ENCODE results near the gene PRSS27. TPM values are rescaled to one million over a fixed set of nuclear protein-coding genes. Genes with fewer than 3 reads are reported as not detected.
A peak's percentile ranks its signal among the peaks of the same experiment; 100 is the strongest.
"Not testable (repeated sequence)": the region's sequence is repeated elsewhere in the genome, so short reads cannot be mapped to it uniquely, and the experiment has no call there.

PRSS27 gene
- total RNA-seq, 2 donors from 2014 or later: 0.15 to 0.56 TPM

- intact Hi-C loops (cut with DNase I): no loop called here
- H3K4me1 ChIP-seq: peaks cover 4% of the 10 kb centered on the region
- H3K9me3 ChIP-seq: no peaks in the 10 kb centered on the region
- H3K36me3 ChIP-seq: no peaks in the 10 kb centered on the region
- H3K27ac ChIP-seq: no peak overlapping the region
- peak overlapping the region in 1 of 2 donors; percentile 18 for H3K9ac ChIP-seq (ENCODE audit: low read depth in 2 of 2, low read length in 2 of 2)
- H3K27me3 ChIP-seq: no peaks in the 10 kb centered on the region
- no peak for TF ChIP-seq CTCF (IDR thresholded peaks at IDR 0.05)
- DNase-seq: no peak
- H3K4me3 ChIP-seq: no peak overlapping the region
These were observed 32.3 kb downstream of the PRSS27 start for GRCh38 chr16:2687531-2688308.

GRCh38 chr16:2686912-2687507 is 33.0 kb downstream of the PRSS27 start:
- intact Hi-C loops (cut with DNase I): no loop called here
- peaks cover 4% of the 10 kb centered on the region for H3K4me1 ChIP-seq
- no peak for DNase-seq
- H3K9ac ChIP-seq (ENCODE audit: low read depth in 2 of 2, low read length in 2 of 2): peak overlapping the region; percentile 26 to 61
- H3K27ac ChIP-seq: peak overlapping the region; percentile 33
- H3K4me3 ChIP-seq: no peak overlapping the region
- H3K9me3 ChIP-seq: no peaks in the 10 kb centered on the region
- H3K36me3 ChIP-seq: no peaks in the 10 kb centered on the region
- no peak for TF ChIP-seq CTCF (IDR thresholded peaks at IDR 0.05)
- no peaks in the 10 kb centered on the region for H3K27me3 ChIP-seq

GRCh38 chr16:2686075-2686474 is 33.9 kb downstream of the PRSS27 start:
- H3K27ac ChIP-seq; H3K4me3 ChIP-seq; H3K9ac ChIP-seq (ENCODE audit: low read depth in 2 of 2, low read length in 2 of 2); H3K27me3 ChIP-seq; H3K36me3 ChIP-seq; H3K9me3 ChIP-seq; intact Hi-C loops (cut with DNase I); DNase-seq; H3K4me1 ChIP-seq: not testable (repeated sequence)

GRCh38 chr16:2683041-2683440 is 37.0 kb downstream of the PRSS27 start:
- H3K9me3 ChIP-seq; intact Hi-C loops (cut with DNase I); H3K4me1 ChIP-seq; H3K36me3 ChIP-seq; H3K27me3 ChIP-seq; DNase-seq: not testable (repeated sequence)
- H3K27ac ChIP-seq: peak overlapping the region; percentile 88
- H3K4me3 ChIP-seq: peak overlapping the region; percentile 100
- H3K9ac ChIP-seq (ENCODE audit: low read depth in 2 of 2, low read length in 2 of 2): peak overlapping the region; percentile 92 to 97

- H3K9ac ChIP-seq (ENCODE audit: low read depth in 2 of 2, low read length in 2 of 2): peak within 1 kb of the TSS; percentile 92 to 97
- H3K36me3 ChIP-seq: no peaks in the 10 kb centered on the region
- H3K27me3 ChIP-seq: no peaks in the 10 kb centered on the region
- H3K4me3 ChIP-seq: peak within 1 kb of the TSS; percentile 100
- intact Hi-C loops (cut with DNase I): no loop called here
- H3K9me3 ChIP-seq: no peaks in the 10 kb centered on the region
- DNase-seq: peak; percentile 98
- H3K4me1 ChIP-seq: peaks cover 2% of the 10 kb centered on the region
- no peak for TF ChIP-seq CTCF (IDR thresholded peaks at IDR 0.05)
- H3K27ac ChIP-seq: peak within 1 kb of the TSS; percentile 88
These were observed 37.6 kb downstream of the PRSS27 start, which contains the start of gene KCTD5 for GRCh38 chr16:2682209-2683021. TSS of gene KCTD5 (plus strand) at chr16:2682523. CDS start at chr16:2682549, 26 bp downstream.

GRCh38 chr16:2680360-2680759 is 39.7 kb downstream of the PRSS27 start:
- H3K36me3 ChIP-seq; intact Hi-C loops (cut with DNase I); H3K27me3 ChIP-seq; H3K4me1 ChIP-seq; H3K9ac ChIP-seq (ENCODE audit: low read depth in 2 of 2, low read length in 2 of 2); H3K9me3 ChIP-seq; H3K4me3 ChIP-seq: not testable (repeated sequence)
- DNase-seq: peak; percentile 53
- H3K27ac ChIP-seq: peak overlapping the region; percentile 88

- H3K9me3 ChIP-seq; H3K36me3 ChIP-seq; H3K27me3 ChIP-seq; H3K9ac ChIP-seq (ENCODE audit: low read depth in 2 of 2, low read length in 2 of 2); H3K4me3 ChIP-seq; intact Hi-C loops (cut with DNase I); H3K4me1 ChIP-seq: not testable (repeated sequence)
- peak overlapping the region; percentile 88 for H3K27ac ChIP-seq
- peak; percentile 69 for DNase-seq
These were observed 40.1 kb downstream of the PRSS27 start for GRCh38 chr16:2679902-2680301.

- H3K9ac ChIP-seq (ENCODE audit: low read depth in 2 of 2, low read length in 2 of 2); H3K4me1 ChIP-seq; H3K9me3 ChIP-seq; H3K27me3 ChIP-seq; DNase-seq; H3K4me3 ChIP-seq; H3K27ac ChIP-seq; intact Hi-C loops (cut with DNase I); H3K36me3 ChIP-seq: not testable (repeated sequence)
These were observed 41.6 kb downstream of the PRSS27 start for GRCh38 chr16:2678206-2678965.

GRCh38 chr16:2676937-2677336 is 43.1 kb downstream of the PRSS27 start:
- H3K9me3 ChIP-seq; intact Hi-C loops (cut with DNase I); DNase-seq; H3K4me3 ChIP-seq; H3K27ac ChIP-seq; H3K27me3 ChIP-seq; H3K4me1 ChIP-seq; H3K9ac ChIP-seq (ENCODE audit: low read depth in 2 of 2, low read length in 2 of 2); H3K36me3 ChIP-seq: not testable (repeated sequence)
